ENCODE data around the gene FLII. TPM values are rescaled to one million over a fixed set of nuclear protein-coding genes. Genes with fewer than 3 reads are reported as not detected.

Gene FLII
- total RNA-seq, 1 experiment from 2014 or later, result 298 TPM

DNA sequence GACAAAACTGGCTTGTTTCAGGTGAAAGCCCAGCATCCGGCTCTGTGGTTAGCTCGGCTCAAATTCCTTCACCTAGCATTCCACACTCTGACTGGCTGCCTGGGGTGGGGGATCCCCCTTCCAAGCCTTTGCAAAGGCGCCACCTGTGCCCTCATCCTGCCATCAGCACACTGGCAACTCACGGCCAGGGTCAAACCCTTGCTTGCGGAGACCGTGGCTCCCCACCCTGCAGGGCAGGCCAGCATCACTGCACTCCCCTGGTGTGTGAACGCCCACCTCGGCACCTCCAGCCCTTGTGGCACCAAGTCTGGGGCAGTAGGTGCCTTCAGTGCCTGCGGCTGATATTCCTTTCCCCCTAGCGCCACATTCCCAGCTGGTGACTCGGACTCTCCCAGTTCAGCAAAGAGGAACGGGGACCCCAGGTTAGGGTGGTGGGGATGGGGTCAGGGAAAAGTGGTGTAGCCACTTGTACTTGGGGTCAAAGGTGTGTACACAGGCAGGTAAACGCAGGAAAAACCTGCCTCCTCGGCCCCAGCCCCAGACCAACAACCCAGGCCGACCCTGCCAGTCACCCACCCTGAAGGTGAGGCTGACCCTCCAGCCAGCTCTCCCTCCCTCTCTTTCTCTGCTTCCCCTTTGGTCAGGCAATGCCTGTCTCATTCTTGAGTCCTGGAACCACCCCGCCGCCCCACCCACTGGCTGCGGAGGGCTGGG, 1.1 kb downstream of the FLII start:
- Histone ChIP-seq H2AK5ac (ENCODE audit: insufficient read length, low read length) (no peak overlapping the region), H3T11ph (ENCODE audit: low read length) (no peak overlapping the region), H3K27me3 (ENCODE audit: insufficient read depth, low read length) (no peaks in the 10 kb centered on the region), H4K91ac (ENCODE audit: insufficient read length, low read depth, low read length) (no peak overlapping the region), H3K23ac (ENCODE audit: insufficient read length, low read depth, low read length) (no peak overlapping the region), H4K5ac (ENCODE audit: insufficient read length, low read depth, low read length) (no peak overlapping the region), H3K4ac (ENCODE audit: low read depth, low read length) (no peak overlapping the region), H4K8ac (replicated peaks; ENCODE audit: insufficient read length, low read depth, low read length) (no peak overlapping the region), H3K4me1 (ENCODE audit: insufficient read depth, low read length) (no peaks in the 10 kb centered on the region), H3K79me1 (ENCODE audit: insufficient read depth, low read depth, low read length, poor library complexity, severe bottlenecking) (no peaks in the 10 kb centered on the region), H2BK12ac (ENCODE audit: insufficient read length, low read depth, low read length) (no peak overlapping the region), H3K9ac (ENCODE audit: extremely low read depth, insufficient read length, low read length) (peak overlapping the region; percentile 21), H3K27ac (ENCODE audit: insufficient read length, low read depth, low read length) (no peak overlapping the region), H3K56ac (ENCODE audit: insufficient read length, low read depth, low read length) (no peak overlapping the region), H3K9me3 (ENCODE audit: control insufficient read depth, low read depth, low read length) (no peaks in the 10 kb centered on the region), H2AFZ (ENCODE audit: low read length) (no peak overlapping the region), H4K20me1 (ENCODE audit: control insufficient read depth, insufficient read depth, insufficient read length) (no peaks in the 10 kb centered on the region), H3K18ac (ENCODE audit: insufficient read length, low read depth, low read length) (peak overlapping the region; percentile 28), H2BK120ac (ENCODE audit: low read depth, low read length, poor library complexity, severe bottlenecking) (no peak overlapping the region), H3K14ac (ENCODE audit: insufficient read depth, low read length) (0 out of 2 replicates have a peak overlapping the region, but pooled peaks have one; percentile 2), H2BK20ac (ENCODE audit: low read depth, low read length, poor library complexity, severe bottlenecking) (no peak overlapping the region), H3K23me2 (ENCODE audit: insufficient read length, low read depth, low read length, poor library complexity, severe bottlenecking) (peaks cover 12% of the 10 kb centered on the region), H2BK15ac (ENCODE audit: low read depth, low read length) (no peak overlapping the region), H3K4me2 (ENCODE audit: insufficient read depth, insufficient read length, low read length) (peak overlapping the region; percentile 70), H3K79me2 (ENCODE audit: insufficient read depth, low read length) (no peaks in the 10 kb centered on the region; the same call in 1 of the 2 replicates), H2BK5ac (ENCODE audit: insufficient read length, low read length) (no peak overlapping the region)
- H3K27ac Mint-ChIP-seq, result peak overlapping the region; percentile 95 to 98 (median 98)
- no peaks in the 10 kb centered on the region for H3K9me3 Mint-ChIP-seq
- H3K36me3 Mint-ChIP-seq (ENCODE audit: insufficient read depth in 1 of 3, low read depth in 3 of 3), result peaks cover 18 to 43% (median 42%) of the 10 kb centered on the region in 3 experiments; a peak in 6 of 7 replicates
- no peaks in the 10 kb centered on the region for H3K27me3 Mint-ChIP-seq (ENCODE audit: low read depth)
- H3K4me1 Mint-ChIP-seq, result peaks cover 25 to 41% of the 10 kb centered on the region in 2 experiments
- peak overlapping the region; percentile 96 to 98 for H3K4me3 Mint-ChIP-seq
- TF ChIP-seq, protein P1, sequence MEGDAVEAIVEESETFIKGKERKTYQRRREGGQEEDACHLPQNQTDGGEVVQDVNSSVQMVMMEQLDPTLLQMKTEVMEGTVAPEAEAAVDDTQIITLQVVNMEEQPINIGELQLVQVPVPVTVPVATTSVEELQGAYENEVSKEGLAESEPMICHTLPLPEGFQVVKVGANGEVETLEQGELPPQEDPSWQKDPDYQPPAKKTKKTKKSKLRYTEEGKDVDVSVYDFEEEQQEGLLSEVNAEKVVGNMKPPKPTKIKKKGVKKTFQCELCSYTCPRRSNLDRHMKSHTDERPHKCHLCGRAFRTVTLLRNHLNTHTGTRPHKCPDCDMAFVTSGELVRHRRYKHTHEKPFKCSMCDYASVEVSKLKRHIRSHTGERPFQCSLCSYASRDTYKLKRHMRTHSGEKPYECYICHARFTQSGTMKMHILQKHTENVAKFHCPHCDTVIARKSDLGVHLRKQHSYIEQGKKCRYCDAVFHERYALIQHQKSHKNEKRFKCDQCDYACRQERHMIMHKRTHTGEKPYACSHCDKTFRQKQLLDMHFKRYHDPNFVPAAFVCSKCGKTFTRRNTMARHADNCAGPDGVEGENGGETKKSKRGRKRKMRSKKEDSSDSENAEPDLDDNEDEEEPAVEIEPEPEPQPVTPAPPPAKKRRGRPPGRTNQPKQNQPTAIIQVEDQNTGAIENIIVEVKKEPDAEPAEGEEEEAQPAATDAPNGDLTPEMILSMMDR (conservative IDR thresholded peaks at IDR 0.05), result no peak
- no CpG with 5 or more reads among the region's 18 CpGs for WGBS (ENCODE audit: extremely low coverage, insufficient read length, low lambda C conversion rate)
- DNase-seq, result peak; percentile 80
